GM12801 (cell line): Measurements from ENCODE around the gene CRYBG2.

Experiments
- TF ChIP-seq, protein P1 (sequence below): IDR thresholded peaks from one replicate; pipeline ENCODE4 v1.5.1; 2011; ENCODE audit warnings: control low read depth; ENCODE audit not compliant: insufficient read length; ENCODE audit errors: extremely low read depth

CRYBG2 gene

DNA sequence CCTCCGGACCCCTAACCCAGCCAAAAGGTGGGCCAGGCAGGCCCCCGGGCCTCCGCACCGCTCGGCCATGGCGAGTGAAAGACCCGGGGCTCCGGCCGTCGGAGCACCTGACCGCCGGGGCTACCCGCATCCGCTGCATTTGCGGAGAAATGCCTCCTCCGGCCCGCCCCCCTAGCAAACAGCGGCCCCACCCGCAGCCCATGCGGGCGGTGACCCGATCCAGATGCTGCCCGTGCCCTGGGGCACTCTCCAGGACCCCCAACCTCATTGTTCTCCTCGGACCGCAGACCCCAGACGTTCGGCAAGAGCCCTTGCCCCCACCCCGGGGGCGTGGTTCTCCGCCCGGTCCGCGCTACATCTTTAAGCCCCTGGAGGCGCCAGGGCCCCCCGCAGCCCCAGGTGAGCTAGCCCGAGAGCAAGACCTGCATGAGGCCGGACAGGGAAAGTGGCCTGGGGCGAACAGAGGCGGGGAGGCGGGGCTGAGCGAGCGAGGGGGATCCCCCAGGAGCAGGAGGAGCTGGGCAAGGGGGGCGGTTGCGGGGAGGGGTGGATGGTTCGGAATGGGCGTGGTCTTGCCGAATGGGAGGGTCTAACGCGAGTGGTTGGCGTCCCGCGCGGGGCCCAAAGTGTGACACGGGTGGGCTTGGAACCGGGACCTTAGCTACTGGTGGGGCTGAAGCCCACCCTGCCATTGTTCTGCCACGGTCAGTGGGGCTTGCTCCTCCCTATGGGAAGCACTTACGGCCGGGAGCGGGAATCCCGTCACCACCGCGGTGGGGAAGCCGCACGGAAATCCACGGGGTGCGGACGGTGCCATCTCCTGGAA is 6.3 kb upstream of the CRYBG2 start:
- TF ChIP-seq, protein P1, sequence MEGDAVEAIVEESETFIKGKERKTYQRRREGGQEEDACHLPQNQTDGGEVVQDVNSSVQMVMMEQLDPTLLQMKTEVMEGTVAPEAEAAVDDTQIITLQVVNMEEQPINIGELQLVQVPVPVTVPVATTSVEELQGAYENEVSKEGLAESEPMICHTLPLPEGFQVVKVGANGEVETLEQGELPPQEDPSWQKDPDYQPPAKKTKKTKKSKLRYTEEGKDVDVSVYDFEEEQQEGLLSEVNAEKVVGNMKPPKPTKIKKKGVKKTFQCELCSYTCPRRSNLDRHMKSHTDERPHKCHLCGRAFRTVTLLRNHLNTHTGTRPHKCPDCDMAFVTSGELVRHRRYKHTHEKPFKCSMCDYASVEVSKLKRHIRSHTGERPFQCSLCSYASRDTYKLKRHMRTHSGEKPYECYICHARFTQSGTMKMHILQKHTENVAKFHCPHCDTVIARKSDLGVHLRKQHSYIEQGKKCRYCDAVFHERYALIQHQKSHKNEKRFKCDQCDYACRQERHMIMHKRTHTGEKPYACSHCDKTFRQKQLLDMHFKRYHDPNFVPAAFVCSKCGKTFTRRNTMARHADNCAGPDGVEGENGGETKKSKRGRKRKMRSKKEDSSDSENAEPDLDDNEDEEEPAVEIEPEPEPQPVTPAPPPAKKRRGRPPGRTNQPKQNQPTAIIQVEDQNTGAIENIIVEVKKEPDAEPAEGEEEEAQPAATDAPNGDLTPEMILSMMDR = no peak

DNA sequence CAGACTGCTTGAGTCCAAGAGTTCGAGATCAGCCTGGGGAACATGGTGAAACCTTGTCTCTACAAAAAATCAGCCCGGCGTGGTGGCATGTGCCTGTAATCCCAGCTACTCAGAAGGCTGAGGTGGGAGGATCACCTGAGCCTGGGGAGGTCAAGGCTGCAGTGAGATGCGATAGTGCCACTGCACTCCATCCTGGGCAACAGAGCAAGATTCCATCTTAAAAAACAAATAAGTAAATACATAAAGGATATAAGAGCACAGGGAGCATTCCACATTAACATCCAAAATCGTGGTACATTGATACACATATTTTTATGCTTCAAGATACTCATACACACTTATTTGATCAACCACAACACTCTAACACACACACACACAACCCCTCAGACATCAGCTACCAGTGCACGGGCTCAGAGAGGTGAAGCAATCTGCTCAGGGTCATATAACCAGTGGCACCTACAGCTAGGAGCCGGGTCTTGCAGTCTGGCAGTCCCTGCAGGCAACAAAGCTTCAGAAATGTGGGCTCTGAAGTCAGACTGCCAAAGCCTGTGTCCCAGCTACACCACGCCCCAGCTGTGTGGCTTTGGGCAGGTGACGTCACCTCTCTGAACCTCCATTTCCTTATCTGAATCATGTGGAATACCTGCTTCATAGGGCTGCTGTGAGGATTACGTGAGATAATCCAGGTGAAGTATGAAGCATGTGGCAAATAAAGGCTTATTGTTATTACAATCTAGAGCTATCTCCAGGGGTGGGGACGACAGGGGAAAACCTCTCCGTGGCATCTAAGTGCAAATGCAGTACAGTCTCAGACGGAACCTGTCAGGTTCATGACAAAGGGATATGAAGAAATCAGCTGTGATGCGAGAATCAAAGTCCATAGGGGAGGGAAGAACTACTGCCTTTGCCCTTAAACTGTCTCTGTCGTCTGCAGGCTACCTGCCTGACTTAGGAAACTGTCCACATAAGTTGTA is 4.8 kb upstream of the CRYBG2 start:
- TF ChIP-seq, protein P1 = no peak

DNA sequence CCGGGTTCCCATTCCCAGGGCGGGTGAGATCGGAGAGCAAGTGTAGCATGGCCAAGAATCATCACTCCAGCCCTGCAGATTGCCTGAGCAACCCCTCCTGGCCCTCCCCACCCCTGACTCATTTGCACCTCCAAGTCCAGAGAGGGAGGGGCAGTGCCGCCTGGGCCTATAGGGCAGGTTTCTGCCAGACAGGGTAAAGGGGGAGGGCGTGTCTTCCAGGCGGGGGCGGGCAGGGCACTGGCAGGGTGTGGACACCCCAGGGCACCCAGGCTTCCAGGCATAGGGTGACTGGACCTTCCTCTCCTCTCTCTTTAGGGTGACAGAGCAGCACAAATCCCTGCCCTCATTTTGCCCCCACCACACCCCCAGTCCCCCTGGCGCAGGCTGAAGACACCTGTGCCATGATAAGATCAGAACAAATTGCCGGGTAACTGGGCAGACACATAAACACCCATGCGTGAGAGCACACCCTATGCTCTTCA is 3.2 kb upstream of the CRYBG2 start:
- TF ChIP-seq, protein P1 = no peak

DNA sequence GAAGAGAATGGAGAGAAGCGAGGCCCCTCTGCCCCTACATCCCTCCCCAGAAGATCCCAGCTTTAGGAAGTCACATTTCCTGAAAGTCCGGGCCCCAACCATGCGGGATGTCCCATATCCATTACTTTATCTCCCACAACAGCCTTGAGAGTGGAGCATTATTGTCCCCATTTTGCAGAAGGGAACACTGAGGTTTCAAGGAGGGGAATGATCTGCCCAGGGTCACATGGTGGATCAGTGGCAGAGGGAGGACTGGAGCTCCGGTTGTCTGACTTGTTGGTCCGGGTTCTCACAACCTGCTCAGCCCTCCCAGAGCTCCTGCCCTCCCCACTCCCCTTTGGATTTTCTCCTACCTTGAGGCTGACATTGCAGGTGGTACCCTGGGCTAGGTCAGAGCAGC is 2.2 kb upstream of the CRYBG2 start:
- TF ChIP-seq, protein P1 = no peak

DNA sequence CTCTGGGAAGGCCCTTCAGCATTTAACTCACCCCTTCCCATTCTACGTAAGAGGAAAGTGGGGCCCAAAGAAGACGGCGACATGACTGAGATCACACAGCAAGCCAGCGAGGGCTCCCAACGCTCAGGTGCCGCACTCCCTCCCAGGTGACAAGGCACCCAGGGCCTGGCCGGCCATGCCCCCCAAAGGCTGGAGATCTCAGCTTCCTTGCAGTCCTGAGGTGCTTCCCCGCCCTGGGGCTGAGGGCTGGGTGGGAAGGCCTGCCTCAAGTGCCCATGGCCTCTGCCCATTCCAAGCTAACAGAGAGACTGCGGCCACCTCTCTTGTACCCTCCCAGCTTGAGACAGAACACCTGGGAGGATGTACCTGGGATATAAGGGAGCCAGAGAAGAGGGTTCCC is 1.0 kb upstream of the CRYBG2 start:
- TF ChIP-seq, protein P1 = no peak

DNA sequence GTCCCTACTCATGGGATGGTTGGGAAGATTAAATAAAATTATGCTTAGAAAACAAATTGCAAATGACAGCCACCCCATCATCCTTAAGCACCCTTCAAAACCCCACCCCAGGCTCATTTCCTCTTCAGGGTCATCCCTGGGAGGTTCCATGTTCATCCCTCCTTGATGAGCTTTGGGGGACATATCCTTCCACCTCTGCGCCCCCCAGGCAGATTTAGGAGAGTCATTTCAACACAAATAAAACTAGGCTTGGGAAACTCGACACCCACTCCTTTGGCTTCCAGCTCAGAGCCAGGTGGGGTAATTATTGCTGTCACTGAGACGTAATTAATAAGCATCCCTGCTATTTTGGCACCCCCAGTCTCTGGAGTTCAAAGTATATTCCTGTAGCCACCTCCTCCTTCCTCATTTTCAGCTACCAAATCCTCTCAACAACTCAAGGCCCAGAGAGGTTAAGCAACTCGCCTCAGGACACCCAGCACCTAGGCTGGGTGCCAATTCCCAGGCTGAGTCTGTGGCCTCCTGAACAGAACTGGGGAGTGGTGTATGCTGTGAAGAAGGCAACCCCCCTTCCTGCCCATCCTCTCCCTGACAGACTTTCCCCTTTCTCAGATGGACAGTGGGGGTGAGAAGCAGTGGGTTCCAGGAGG is 595 bp downstream of the CRYBG2 start:
- TF ChIP-seq, protein P1 = no peak

DNA sequence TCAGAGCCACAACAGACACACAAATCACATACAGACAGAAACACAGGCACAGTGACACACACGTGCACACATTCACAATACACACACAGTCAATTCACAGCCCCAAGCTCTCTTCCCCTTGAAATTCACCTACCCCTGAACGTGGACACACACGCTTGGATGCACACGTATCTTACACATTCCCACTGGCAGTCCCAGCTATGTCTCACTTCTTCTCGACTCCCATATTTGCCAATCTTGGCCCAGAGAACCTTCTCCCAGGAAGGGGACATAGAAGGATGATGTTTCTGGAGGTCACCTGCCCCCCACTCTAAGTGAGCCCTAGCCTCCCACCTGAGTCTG is 1.6 kb downstream of the CRYBG2 start:
- TF ChIP-seq, protein P1 = no peak
